HG03521 (cell line): ENCODE data around the gene PAPSS2.
"Not testable (repeated sequence)": the region's sequence is repeated elsewhere in the genome, so short reads cannot be mapped to it uniquely, and the experiment has no call there.

Experiments
- ATAC-seq: cut with Tn5 transposase; IDR thresholded peaks from one replicate; pipeline ENCODE4 v1.9.1; 2021; ENCODE audit warnings: mild to moderate bottlenecking, moderate library complexity; ENCODE audit not compliant: unreplicated experiment

Gene PAPSS2

DNA sequence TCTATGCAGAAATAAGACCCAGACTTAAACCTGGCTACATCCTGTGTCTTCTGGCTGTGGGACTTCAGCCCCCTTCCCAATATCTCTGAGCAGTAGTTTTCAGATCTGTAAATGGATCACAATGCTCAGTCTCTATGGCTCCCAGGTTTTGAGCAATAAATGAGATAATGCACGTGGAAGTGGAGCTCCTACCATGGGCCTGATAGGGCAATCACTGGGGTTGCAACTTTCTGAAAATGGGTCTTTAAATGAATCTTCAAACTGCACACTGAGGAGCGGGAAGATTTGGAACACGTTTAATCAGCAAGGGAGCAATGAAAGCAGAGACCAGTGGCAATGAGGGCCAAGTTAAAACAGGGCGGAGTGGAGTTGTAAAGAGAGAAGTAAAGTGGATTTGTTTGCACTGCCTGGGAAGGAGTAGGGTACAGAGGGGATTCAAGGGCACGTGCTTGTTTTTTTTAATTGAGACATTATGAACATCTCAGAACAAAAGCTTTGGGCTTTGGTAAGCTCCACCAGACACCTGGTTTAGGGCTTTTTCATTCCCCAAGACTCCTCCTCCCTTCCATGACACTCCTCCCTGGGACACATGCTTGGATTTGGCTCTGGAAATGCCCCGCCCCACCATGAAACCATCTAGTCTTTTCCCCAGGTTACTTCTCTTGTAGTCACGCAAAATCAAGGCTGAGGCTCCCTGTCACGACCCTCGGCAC lies 42.7 kb downstream of the PAPSS2 start:
- no peak for ATAC-seq

DNA sequence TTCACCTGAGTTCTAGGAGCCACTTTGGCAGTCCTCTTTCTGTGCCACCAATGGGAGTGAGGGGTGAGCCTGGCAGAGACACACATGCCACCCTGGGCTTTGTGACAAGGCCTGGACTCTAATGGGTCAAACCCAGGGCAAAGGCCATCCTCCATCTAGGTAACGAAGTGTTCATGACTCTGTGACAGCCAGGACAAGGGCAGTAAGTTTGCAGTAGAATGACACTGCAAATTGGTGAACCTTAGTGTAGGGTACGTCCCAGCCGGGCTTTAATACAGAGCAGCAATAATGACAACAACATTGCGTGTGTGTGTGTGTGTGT lies 43.3 kb downstream of the PAPSS2 start:
- no peak for ATAC-seq

DNA sequence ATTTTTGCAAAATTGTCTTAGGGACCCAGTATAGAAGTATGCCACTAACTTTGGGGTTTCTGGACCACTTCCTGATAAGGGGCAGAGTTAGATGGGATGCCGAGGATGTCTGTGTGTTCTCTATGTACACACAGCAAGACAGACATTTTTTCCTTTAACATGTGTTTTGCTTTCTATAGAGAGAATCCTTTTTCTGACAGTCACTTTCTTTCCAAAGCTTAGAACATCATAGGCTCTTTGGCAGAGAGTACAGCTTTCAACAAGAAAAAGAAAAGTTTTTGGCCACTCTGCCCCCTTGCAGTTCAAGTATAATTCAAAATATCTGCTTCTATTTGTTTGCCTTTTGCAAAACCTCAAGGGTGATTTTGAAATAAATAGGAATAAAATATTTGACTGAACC lies 44.1 kb downstream of the PAPSS2 start:
- no peak for ATAC-seq

DNA sequence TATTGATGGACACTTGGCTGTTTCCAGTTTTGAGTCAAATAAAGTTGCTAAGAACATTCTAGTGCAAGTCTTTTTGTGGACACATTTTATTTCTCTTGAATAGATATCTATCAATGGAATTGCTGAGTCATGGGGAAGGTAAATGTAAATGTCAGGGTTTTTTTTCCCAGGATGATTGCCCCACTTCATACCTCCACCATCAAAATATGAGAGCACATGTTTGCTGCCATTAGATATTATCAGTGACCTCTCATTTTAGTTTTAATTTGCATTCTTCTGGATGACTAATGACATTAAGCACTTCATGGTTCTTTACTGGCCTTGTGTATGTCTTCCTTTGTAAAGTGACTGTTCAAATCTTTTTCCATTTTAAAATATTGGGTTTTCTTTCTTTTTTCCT lies 45.7 kb downstream of the PAPSS2 start:
- ATAC-seq = no peak

DNA sequence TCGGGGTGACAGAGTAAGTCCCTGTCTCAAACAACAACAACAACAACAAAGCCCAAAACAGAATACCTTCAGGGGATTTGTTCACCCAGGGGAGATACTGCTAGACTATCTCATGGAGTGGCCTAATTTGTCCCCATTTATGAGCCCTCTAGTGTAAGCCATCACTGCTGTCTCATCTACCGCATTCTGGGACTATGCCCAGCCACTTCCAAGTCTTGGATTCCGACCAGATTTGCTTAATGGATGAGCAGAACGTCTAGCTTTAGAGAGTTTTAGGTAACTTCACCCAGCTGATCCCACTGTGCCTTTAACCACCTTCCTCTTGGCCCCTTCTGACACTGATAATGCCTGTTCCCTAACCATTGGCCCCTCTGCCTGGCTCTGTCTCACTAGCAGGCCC lies 47.1 kb downstream of the PAPSS2 start:
- no peak for ATAC-seq

DNA sequence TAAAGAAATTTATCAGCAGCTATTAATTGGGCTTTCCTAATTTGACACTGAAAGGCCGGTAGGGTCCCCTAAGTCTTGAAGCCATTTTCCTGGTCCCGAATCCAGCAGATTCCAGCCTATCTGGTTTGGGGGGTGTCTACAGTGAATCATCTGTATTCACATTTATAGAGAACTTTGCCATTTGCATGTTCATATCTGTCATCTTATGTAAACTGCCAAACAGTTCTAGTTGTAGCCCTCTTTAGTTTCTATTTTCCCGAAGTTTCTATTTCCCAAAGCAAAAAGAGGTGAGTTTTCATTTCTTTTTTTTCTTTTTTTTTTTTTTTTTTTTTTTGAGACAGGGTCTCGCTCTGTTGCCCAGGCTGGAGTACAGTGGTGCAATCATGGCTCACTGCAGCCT lies 47.6 kb downstream of the PAPSS2 start:
- no peak for ATAC-seq

DNA sequence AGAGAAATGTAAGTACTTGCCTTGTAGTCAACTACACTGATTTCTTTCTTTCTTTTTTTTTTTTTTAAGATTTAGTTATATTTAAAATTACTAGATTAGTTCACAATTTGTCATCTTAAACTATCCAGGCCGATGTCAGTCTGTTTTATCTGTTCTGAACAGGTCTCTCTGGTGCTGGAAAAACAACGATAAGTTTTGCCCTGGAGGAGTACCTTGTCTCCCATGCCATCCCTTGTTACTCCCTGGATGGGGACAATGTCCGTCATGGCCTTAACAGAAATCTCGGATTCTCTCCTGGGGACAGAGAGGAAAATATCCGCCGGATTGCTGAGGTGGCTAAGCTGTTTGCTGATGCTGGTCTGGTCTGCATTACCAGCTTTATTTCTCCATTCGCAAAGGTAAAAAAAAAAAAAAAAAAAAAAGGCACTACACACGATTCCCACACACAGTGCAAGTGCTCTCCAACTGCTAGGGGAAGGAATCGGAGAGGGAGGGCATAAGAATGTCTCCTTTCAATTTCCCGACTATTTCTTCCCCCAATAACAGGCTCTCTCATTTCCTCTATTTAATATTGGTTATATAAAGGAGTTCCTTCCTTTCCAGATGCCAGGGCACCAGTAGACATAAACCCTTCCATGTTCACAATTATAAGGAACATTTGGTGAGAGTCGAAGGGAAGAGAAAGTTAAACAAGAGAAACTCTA lies 53.4 kb downstream of the PAPSS2 start:
- ATAC-seq = no peak

DNA sequence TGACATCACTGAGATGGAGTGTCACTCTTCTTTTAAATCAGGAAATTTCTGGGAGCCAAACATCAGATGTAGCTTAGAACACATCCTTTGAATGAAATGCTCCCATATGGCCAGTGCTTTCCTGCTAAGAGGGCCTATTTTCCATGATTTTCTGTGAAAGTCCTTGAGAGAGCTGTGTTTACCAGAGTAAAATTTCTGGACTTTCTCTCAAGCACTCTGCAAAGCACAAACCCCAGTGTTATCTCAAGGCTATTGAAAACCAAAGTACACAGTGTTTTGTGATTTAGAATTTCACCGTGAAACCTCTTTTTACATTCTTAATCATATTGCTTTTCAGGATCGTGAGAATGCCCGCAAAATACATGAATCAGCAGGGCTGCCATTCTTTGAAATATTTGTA lies 54.0 kb downstream of the PAPSS2 start:
- no peak for ATAC-seq

DNA sequence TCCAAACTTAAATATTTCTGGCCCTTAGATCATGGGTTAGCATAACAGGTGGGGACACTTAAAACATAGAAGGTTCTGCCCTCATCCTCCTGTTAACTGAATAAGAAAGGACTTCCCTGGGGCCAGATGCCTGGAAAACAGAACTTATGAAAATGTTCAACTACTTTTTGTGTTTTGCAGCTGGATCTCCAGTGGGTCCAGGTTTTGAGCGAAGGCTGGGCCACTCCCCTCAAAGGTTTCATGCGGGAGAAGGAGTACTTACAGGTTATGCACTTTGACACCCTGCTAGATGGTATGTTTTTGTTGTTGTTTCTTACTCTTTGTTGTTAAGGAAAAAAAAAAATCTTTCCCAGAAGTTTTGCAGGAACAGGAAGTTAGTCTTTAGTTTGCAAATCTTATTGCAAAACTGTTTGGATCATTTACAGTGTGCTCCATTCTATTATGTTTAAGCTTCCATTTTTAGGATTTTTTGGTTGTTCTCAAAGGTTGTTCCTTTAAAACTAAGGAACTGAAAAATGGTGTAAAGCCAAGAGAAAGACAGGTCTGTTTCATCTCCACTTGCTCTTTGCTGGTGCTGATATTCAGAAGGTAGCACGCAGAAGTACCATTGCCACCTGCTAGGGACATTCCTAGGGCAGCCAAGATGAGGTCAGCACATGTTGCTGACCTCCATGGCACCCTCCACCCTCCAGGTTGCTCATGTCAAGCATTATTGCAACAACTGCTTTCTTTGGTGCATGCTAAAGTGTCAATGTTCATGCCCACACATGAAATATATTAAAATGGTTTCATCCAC lies 56.1 kb downstream of the PAPSS2 start:
- no peak for ATAC-seq

DNA sequence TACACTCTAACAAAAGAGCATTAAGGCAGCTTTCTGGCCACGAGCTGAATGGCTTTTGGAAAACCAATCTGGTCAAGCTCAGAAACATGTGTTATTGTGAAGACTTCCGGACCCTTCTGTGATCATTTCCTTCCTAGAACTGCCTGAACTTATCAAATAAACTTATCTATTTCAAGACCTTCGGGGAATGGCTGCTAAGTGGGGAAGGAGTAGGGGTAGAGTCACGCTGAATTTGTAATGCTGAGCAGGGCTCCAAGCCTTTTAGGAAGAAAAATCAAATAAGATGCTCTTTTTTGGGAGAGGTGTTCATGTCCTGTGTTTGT lies 56.6 kb downstream of the PAPSS2 start:
- ATAC-seq = no peak

DNA sequence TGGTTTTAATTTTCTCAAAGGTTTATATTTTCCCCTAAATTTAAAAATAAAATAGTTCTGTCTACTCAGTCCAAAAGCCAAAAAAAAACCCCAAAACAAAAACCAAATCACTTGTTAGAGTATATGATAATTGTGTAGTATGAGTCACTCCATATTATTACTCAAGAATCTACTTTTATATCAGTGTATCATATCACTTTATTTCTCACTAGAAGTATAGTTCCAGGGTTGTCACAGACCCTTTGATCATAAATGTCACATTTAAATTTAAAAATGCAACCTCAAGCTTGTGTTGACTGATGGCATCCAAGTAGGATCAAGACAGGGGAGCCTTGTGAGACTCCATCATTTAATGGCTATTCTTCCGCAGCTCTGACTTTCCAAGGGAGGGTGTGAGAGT lies 61.0 kb downstream of the PAPSS2 start:
- no peak for ATAC-seq

DNA sequence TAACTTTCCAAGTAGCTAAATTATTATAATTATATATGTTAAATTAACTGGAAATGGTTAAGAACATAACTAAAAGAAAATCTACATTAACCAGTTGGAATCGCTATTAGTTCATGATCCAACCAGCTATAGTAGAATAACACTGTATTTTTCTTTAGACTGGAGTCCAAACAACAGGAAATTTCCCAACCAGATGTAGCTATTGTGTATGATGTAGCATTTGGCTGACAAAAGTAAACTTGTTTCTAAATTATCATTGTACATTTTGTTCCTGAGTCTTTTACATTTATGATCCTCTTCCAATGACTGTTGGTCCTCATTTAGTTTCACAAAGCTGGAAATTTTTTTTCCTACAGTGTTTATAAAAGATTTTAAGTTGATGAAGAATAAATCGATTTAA lies 62.1 kb downstream of the PAPSS2 start:
- no peak for ATAC-seq

DNA sequence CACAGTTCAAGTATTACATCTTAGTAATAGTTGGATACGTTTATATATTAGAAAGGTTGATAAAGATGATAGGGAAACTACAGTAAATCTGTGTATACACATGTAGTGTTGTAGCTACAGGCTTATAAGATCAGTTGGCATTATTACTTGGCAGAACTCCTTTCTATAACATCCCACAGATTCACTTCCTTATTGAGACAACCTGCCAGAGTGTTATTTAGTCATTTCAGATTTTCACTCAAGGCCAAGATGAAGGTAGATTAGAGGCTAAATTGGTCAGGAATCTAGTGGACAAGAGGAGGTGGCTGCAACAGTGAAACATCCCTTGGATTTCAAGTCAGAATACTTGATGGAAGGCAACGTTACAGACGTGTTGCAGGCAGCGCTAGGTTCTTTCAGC lies 63.0 kb downstream of the PAPSS2 start:
- no peak for ATAC-seq

DNA sequence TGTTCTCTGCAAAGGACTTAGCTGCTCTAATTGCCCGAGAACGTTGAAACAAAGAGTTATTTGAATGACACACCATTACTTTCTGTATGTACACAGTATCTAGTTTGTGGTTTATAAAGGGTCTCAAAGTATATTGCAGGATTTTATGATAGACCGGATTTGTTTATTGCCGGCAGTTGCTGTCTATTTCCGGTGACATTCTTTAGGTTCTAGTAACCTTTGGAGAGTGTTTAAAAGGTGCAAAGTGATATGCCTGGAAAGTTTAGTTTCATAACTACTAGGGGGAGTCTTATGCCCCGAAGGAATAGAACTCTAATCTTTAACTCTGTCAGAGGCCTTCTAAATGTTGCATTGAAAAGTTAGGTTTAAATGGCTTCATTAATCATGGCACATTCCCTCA lies 63.8 kb downstream of the PAPSS2 start:
- ATAC-seq = no peak

DNA sequence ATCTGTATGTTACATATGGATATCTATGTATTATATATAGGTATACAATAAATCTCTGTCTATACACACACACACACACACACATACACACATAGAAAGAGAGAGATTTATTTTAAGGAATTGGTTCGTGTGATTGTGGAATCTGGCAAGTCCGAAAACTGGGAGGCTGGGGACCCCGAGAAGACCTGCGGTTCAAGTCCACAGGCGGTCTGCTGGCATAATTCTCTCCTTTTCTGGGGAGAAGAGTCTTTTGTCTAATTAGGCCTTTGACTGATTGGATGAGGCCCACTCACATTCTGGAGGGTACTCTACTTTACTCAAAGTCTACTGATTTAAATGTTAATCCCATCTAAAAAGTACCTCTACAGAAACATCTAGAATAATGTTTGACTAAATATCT lies 65.1 kb downstream of the PAPSS2 start:
- ATAC-seq = no peak

DNA sequence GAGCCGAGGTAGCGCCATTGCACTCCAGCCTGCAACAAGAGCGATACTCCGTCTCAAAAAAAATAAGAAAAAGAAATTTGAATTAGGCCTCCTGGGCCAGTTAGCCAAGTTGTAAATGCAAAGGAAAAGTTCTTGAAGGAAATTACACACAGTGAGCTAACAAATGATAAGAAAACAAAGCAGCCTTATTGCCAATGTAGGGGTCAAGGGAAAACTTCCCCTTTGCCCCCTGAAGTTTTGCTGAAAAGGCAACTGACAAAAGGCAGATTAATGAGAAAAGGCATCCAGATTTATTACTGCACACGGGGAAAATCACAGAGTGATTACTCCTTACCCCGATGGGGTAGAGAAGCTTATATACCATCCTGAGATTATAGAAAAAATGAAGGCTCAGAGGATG lies 70.3 kb downstream of the PAPSS2 start:
- ATAC-seq = no peak

DNA sequence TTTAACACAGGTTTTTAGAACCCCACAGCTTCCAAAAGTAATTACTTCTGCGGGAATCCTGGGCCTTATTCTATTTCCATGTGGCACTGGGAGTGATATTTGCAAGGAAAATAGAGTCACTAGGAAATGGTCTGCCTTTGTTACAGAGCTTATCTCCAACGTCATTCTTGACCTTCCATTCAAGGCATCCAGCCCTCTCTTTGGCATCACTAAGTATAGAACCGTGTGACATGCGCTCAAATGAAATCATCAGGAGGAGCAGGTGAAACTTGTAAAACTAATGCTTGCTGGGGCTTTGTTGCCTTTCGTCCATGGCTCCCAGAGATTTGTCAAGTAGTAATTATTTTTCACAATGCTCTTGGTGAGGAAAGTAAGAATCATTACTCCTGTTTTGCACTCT lies 73.4 kb downstream of the PAPSS2 start:
- ATAC-seq = no peak

DNA sequence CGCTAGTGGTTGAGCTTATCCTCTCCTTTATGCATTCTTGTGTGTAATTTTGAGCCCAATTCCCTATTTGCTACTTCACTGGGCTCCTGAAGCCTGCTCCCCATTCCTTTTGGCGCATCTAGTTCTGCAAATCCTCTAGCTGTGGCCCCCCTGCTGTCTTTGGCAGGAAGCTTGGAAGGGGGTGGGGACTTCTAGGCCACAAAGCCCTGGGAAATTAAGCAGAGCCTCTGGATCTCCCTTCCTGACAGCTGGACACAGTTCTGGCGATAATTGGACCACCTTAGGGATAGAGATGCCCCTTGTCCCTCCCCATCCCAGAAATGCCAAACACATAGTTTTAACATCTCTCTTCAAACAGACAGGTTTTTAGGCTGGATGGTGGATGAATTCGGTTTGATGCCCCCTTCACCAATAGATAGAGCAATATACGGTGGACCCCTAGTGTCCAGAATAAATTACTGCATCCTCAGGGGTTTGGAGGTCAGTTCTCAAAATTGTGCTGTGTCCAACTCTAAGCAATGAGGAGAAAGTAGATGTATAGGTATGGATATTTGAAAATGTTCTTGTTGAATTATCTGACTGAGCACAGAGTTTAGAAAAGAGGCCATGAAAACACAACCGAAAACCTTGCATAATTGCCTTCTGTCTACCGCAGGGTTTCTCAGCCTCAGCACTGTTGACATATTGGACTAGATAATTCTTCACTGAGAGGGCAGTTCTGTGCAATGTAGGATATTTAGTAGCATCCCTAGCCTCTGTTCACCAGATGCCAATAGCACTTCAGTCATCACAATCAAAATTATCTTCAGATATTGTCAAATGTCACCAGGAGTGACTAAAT lies 75.5 kb downstream of the PAPSS2 start:
- no peak for ATAC-seq

DNA sequence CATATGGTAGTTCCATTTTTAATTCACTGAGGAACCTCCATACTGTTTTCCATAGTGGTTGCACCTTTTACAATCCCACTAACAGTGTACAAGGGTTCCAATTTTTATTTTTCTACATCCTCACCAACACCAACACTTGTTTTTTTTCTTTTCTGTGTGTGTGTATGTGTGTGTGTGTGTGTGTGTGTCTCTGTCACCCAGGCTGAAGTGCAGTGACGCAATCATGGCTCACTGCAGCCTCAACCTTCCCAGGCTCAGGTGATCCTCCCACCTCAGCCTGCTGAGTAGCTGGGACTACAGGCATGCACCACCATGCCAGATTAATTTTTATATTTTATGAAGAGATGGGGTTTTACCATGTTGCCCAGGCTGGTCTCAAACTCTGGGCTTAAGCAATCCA lies 78.6 kb downstream of the PAPSS2 start:
- not testable (repeated sequence) for ATAC-seq

DNA sequence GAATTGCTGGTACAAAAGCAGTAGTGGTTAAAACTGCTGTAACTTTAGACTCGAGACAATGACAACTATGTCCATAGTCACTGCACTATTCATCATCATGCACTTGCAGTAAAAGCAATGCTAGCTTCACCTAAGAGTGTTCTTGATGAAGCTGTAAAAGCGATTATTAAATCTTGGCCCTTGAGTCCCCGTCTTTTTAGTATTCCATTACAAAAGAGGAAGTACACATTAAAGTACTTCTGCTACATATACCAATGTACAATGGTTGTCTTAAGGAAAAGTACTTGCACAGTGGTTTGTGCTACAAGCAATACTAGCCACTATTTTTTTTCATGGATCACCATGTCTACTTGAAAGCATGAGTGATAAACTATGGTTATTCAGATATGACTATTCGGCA lies 80.0 kb downstream of the PAPSS2 start:
- no peak for ATAC-seq

DNA sequence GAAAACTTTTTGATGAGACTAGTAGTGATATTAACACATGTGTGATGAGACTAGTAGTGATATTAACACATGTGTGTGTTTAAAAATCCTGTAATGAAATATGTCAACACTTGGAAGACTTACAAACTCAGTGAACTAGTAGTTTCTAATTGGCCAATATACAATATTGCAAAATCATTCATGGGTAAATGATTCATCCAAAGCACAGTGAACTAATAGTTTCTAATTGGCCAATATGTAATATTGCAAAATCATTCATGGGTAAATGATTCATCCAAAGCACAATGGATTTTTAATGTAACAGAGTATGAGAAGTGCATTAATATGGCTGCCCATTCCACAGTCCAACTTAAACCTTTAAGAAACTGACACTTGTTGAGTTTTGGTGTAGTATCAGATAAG lies 80.6 kb downstream of the PAPSS2 start:
- ATAC-seq = no peak
